AG09309 (cell line): ENCODE results near the gene PSMA5.
"Not testable (repeated sequence)": the region's sequence is repeated elsewhere in the genome, so short reads cannot be mapped to it uniquely, and the experiment has no call there.

Experiments used
- DNase-seq: peaks from one replicate; pipeline ENCODE4 v3.0.0-alpha.2; 2010; ENCODE audit warnings: low read depth
- H3K4me3 ChIP-seq: 2 replicates; pipeline ENCODE4 v1.5.1; 2011; ENCODE audit warnings: mild to moderate bottlenecking, low read depth, low read length, moderate library complexity; ENCODE audit not compliant: control insufficient read depth
- CTCF ChIP-seq: IDR thresholded peaks from 2 replicates; pipeline ENCODE4 v1.5.1; 2011; ENCODE audit warnings: mild to moderate bottlenecking, low read depth, low read length, inconsistent platforms; ENCODE audit not compliant: insufficient read depth, control insufficient read depth; ENCODE audit errors: missing control alignments

PSMA5 gene

GRCh38 chr1:109379907-109380306 lies 46.3 kb downstream of the PSMA5 start:
- no peak overlapping the region for H3K4me3 ChIP-seq
- DNase-seq: no peak
- no peak for TF ChIP-seq CTCF

GRCh38 chr1:109379422-109379821 lies 46.8 kb downstream of the PSMA5 start:
- DNase-seq: no peak
- no peak overlapping the region for H3K4me3 ChIP-seq
- no peak for TF ChIP-seq CTCF

GRCh38 chr1:109377698-109378097 lies 48.5 kb downstream of the PSMA5 start:
- no peak for DNase-seq

GRCh38 chr1:109373696-109374095 lies 52.6 kb downstream of the PSMA5 start:
- DNase-seq, H3K4me3 ChIP-seq: not testable (repeated sequence)

More at GRCh38 chr1:109377698-109378097, 48.5 kb downstream of the PSMA5 start:
- H3K4me3 ChIP-seq: no peak overlapping the region
- no peak for TF ChIP-seq CTCF

GRCh38 chr1:109373126-109373525 lies 53.1 kb downstream of the PSMA5 start:
- H3K4me3 ChIP-seq: no peak overlapping the region
- no peak for TF ChIP-seq CTCF
- DNase-seq: no peak

- no peak for TF ChIP-seq CTCF
- no peak for DNase-seq
- no peak overlapping the region for H3K4me3 ChIP-seq
Observed at GRCh38 chr1:109372281-109372680, 54.0 kb downstream of the PSMA5 start.

- DNase-seq: peak; percentile 71
- no peak for TF ChIP-seq CTCF
- no peak overlapping the region for H3K4me3 ChIP-seq
Observed at GRCh38 chr1:109371341-109371739, 54.9 kb downstream of the PSMA5 start.
